ENCODE data around the gene FKBP1A. TPM values are rescaled to one million over a fixed set of nuclear protein-coding genes. Genes with fewer than 3 reads are reported as not detected.

Gene FKBP1A
- total RNA-seq, 3 donors from 2014 or later, result 168 to 326 (median 300) TPM

DNA sequence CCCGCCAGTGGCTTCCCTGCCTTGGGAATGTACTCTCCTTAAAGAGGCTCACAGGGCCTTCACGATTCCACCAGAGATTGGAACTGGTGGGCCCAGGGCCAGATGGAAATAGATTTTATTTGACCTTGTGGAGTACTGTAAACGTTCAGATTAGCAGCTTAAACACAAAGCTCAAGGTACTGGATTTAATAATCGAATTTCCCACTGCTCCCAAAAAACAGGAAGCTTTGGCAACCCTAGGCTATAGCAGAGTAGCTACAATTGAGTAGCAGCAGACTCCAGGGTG, 71.3 kb downstream of the FKBP1A start:
- TF ChIP-seq, protein P1, sequence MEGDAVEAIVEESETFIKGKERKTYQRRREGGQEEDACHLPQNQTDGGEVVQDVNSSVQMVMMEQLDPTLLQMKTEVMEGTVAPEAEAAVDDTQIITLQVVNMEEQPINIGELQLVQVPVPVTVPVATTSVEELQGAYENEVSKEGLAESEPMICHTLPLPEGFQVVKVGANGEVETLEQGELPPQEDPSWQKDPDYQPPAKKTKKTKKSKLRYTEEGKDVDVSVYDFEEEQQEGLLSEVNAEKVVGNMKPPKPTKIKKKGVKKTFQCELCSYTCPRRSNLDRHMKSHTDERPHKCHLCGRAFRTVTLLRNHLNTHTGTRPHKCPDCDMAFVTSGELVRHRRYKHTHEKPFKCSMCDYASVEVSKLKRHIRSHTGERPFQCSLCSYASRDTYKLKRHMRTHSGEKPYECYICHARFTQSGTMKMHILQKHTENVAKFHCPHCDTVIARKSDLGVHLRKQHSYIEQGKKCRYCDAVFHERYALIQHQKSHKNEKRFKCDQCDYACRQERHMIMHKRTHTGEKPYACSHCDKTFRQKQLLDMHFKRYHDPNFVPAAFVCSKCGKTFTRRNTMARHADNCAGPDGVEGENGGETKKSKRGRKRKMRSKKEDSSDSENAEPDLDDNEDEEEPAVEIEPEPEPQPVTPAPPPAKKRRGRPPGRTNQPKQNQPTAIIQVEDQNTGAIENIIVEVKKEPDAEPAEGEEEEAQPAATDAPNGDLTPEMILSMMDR (IDR thresholded peaks at IDR 0.05), result no peak
- H3K36me3 ChIP-seq (ENCODE audit: low read depth), result no peaks in the 10 kb centered on the region
- H3K9me3 ChIP-seq, result no peaks in the 10 kb centered on the region
- ATAC-seq (no peak), DNase-seq (no peak)
- intact Hi-C loops (cut with DNase I, micrococcal nuclease), result no loop called here
- no peak overlapping the region for H3K4me3 ChIP-seq
- H3K4me1 ChIP-seq (ENCODE audit: low read depth), result peaks cover 12% of the 10 kb centered on the region

DNA sequence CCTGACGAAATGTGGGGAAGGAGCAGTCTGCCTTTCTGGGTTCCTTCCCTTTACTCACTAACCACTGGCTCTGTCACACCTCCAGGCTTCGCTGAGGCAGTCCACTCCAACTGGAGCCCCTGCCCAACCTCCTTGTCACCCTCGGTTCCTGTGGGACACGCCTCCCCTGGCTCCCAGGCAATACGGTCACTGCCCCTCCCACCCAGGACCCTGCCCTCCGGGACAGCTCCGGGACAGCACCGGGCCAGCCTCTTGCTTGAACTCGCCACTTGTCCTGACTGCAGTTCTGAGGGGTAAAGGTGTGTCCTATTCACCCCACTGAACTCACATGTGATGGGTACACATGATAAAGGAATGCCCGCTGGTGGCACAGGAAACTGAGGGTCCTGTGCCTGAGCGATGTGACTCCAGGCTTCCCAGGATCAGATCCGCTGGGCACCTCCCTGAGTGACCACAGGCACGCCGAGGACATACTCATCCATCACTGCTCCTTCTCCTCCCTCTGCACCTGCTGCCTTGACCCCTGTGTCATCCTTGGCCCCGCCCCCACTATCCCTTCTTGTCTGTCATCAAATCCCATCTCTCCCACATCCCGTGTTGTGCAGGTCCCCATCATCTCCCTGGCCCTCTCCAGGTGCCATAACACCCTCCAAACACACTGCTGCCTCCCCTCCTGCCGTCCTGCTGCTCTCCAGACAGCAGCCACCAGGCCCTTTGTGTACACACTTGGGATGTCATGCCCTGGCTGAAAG, 71.8 kb downstream of the FKBP1A start:
- intact Hi-C loops (cut with DNase I, micrococcal nuclease), result no loop called here
- DNase-seq (no peak), ATAC-seq (no peak)
- TF ChIP-seq, protein P1 (IDR thresholded peaks at IDR 0.05), result no peak
- no peak overlapping the region for H3K4me3 ChIP-seq
- no peaks in the 10 kb centered on the region for H3K9me3 ChIP-seq
- H3K36me3 ChIP-seq (ENCODE audit: low read depth), result no peaks in the 10 kb centered on the region
- H3K4me1 ChIP-seq (ENCODE audit: low read depth), result peaks cover 7% of the 10 kb centered on the region

DNA sequence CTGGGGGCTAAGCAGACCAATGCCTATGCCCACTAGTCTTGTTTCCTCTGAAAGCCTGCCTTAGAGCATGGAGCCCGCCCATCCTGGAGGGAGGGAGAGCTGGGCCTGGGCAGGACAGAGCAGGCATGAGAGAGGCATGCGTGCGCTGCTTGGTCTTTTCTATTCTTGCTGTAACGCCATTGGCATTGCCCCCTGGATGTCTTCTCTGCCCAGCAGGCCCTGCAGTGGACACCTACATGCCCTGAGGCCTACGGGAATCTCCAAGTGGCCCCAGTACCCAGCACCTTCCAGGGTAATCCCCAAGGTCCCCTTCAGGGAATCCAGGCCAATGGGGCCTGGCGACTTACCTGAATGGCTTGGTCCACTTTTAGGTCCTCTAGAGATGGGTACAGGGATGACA, 72.8 kb downstream of the FKBP1A start:
- intact Hi-C loops (cut with DNase I, micrococcal nuclease), result no loop called here
- Histone ChIP-seq H3K36me3 (ENCODE audit: low read depth) (no peaks in the 10 kb centered on the region), H3K9me3 (no peaks in the 10 kb centered on the region), H3K4me1 (ENCODE audit: low read depth) (peaks cover 7% of the 10 kb centered on the region), H3K4me3 (no peak overlapping the region)
- DNase-seq (no peak), ATAC-seq (no peak)
- TF ChIP-seq, protein P1 (IDR thresholded peaks at IDR 0.05), result no peak

DNA sequence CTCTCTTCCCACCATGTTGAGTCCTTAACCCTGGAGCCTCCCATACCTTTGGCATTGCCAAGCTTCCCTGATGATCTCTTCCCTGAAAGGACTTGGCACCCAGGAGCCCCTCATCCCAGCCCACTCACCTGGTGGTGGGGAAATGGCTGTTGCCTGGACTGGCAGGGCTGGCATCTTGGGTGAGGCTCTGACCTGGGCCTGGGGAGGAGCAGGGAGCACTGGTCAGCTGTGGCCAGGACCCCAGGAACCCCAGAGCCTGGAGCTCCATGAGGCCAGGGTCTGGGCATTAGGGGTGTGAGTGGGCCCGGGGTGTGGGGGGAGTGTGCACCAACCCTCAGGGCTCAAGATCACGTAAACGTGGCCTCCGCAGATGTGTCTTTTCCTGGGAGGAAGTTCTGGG, 73.4 kb downstream of the FKBP1A start:
- TF ChIP-seq, protein P1 (IDR thresholded peaks at IDR 0.05), result no peak
- H3K4me1 ChIP-seq (ENCODE audit: low read depth), result peaks cover 2% of the 10 kb centered on the region
- no peaks in the 10 kb centered on the region for H3K36me3 ChIP-seq (ENCODE audit: low read depth)
- ATAC-seq, result no peak
- intact Hi-C loops (cut with DNase I, micrococcal nuclease), result no loop called here
- H3K4me3 ChIP-seq, result no peak overlapping the region
- no peaks in the 10 kb centered on the region for H3K9me3 ChIP-seq
- DNase-seq, result no peak

DNA sequence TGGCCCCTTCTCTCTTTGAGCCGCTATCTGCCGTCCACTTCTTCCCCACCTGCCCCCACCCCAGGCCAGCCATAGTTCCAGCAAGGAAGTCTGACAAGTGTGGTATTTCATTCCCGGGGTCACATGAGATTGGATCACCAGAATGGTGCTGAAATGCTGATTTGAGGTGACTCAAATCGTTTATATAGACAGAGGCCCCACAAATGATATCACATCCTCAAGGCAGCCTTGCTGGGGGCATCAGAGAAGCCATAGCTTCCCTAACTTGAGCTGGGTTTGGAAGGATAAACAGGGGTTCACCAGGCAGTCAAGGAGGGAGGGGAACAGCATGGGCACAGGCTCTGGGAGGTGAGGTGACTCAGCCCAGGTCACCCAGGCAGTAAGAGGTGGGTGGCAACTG, 73.8 kb downstream of the FKBP1A start:
- no peaks in the 10 kb centered on the region for H3K9me3 ChIP-seq
- ATAC-seq, result no peak
- intact Hi-C loops (cut with DNase I, micrococcal nuclease), result no loop called here
- H3K4me1 ChIP-seq (ENCODE audit: low read depth), result no peaks in the 10 kb centered on the region
- TF ChIP-seq, protein P1 (IDR thresholded peaks at IDR 0.05), result no peak
- no peak overlapping the region for H3K4me3 ChIP-seq
- H3K36me3 ChIP-seq (ENCODE audit: low read depth), result no peaks in the 10 kb centered on the region
- DNase-seq, result no peak

Other genes starting within 250 kb of the FKBP1A start
- gene TMEM74B, start 208.1 kb downstream of the FKBP1A start, total RNA-seq, result 1 to 10 TPM in 2 of 3 donors, under 1 TPM in 1; 0.38 to 2.6 (median 2.1) TPM
- gene C20orf202, start 189.6 kb downstream of the FKBP1A start, total RNA-seq, result under 1 TPM in 2 of 3 donors, not detected in 1; 0.23 to 0.48 TPM
- not detected for gene RAD21L1, start 167.0 kb downstream of the FKBP1A start, total RNA-seq
- 10 to 100 TPM in 1 of 3 donors, 1 to 10 TPM in 2; 1.1 to 11.7 (median 2.2) TPM for gene SNPH, start 126.8 kb downstream of the FKBP1A start, total RNA-seq
- 100 to 1,000 TPM; 165 to 447 (median 320) TPM for gene SDCBP2, start 63.9 kb downstream of the FKBP1A start, total RNA-seq
- 10 to 100 TPM; 70.3 to 84.1 (median 80.0) TPM for gene NSFL1C, start 73.8 kb upstream of the FKBP1A start, total RNA-seq
- gene SIRPB2, start 98.4 kb upstream of the FKBP1A start, total RNA-seq, result 1 to 10 TPM in 2 of 3 donors, under 1 TPM in 1; 0.87 to 5.4 (median 3.4) TPM
- gene SIRPD, start 164.7 kb upstream of the FKBP1A start, total RNA-seq, result not detected
- 1 to 10 TPM in 2 of 3 donors, not detected in 1; 6.0 to 8.3 TPM for gene SIRPB1, start 227.0 kb upstream of the FKBP1A start, total RNA-seq